Neuronal stem cell (in vitro differentiated cells): Measurements from ENCODE around the gene PRSS2. TPM values are rescaled to one million over a fixed set of nuclear protein-coding genes. Genes with fewer than 3 reads are reported as not detected.

Source experiments
- DNase-seq: peaks from one replicate; pipeline ENCODE4 v3.0.0-alpha.2; 2013; ENCODE audit warnings: low spot score
- H2AFZ ChIP-seq: one replicate; pipeline ENCODE4 v1.6.1; 2013; ENCODE audit warnings: mild to moderate bottlenecking, low read length, inconsistent platforms
- H2AK5ac ChIP-seq: 2 replicates; pipeline ENCODE4 v1.6.1; 2013; ENCODE audit warnings: low read depth, mild to moderate bottlenecking, inconsistent platforms, low read length, moderate library complexity, mixed read lengths
- H2BK120ac ChIP-seq: 2 replicates; pipeline ENCODE4 v1.6.1; 2013; ENCODE audit warnings: low read depth, mild to moderate bottlenecking, inconsistent platforms, low read length, moderate library complexity, mixed read lengths
- H2BK12ac ChIP-seq: one replicate; pipeline ENCODE4 v1.6.1; 2013; ENCODE audit warnings: low read length, inconsistent platforms
- H2BK15ac ChIP-seq: 2 replicates; pipeline ENCODE4 v1.6.1; 2013; ENCODE audit warnings: mild to moderate bottlenecking, low read length, inconsistent platforms, mixed read lengths
- H2BK5ac ChIP-seq: one replicate; pipeline ENCODE4 v1.6.1; 2013; ENCODE audit warnings: inconsistent platforms, mild to moderate bottlenecking, low read length, moderate library complexity
- H3K14ac ChIP-seq: one replicate; pipeline ENCODE4 v1.6.1; 2013; ENCODE audit warnings: low read length, inconsistent platforms
- H3K18ac ChIP-seq: 2 replicates; pipeline ENCODE4 v1.6.1; 2013; ENCODE audit warnings: low read length, inconsistent platforms
- H3K23ac ChIP-seq: 2 replicates; pipeline ENCODE4 v1.6.1; 2013; ENCODE audit warnings: low read depth, mild to moderate bottlenecking, mixed read lengths, low read length, inconsistent platforms; ENCODE audit not compliant: poor library complexity
- H3K27ac ChIP-seq: replicated peaks from 3 replicates; pipeline ENCODE4 v1.5.1; 2013; ENCODE audit warnings: low read length, inconsistent platforms
- H3K27me3 ChIP-seq, 3 experiments: 2 replicates each; pipeline ENCODE4 v1.6.1; 2013; ENCODE audit warnings: low read length in 3 of 3, mild to moderate bottlenecking in 2 of 3, inconsistent platforms in 1 of 3, low read depth in 1 of 3, mixed read lengths in 1 of 3, moderate library complexity in 1 of 3; ENCODE audit not compliant: control insufficient read depth in 3 of 3, insufficient read depth in 3 of 3
- H3K36me3 ChIP-seq, 2 donors: replicated peaks in 1 of 2; 2 replicates each; pipeline ENCODE4 v1.6.1; 2013; ENCODE audit warnings: low read length in 2 of 2; ENCODE audit not compliant: control insufficient read depth in 2 of 2, insufficient read depth in 2 of 2
- H3K4ac ChIP-seq: 2 replicates; pipeline ENCODE4 v1.6.1; 2013; ENCODE audit warnings: inconsistent platforms, mild to moderate bottlenecking, low read length, moderate library complexity
- H3K4me1 ChIP-seq, 2 donors: 1 replicate in 1 of 2; 2 replicates in 1 of 2; pipeline ENCODE4 v1.6.1; 2013; ENCODE audit warnings: low read length in 2 of 2, low read depth in 1 of 2; ENCODE audit not compliant: control insufficient read depth in 2 of 2, insufficient read depth in 1 of 2
- H3K4me2 ChIP-seq: one replicate; pipeline ENCODE4 v1.6.1; 2013; ENCODE audit warnings: mild to moderate bottlenecking, low read length, inconsistent platforms; ENCODE audit not compliant: insufficient read depth, poor library complexity, severe bottlenecking
- H3K4me3 ChIP-seq, 2 donors: 2 replicates each; pipeline ENCODE4 v1.5.1; 2013; ENCODE audit warnings: low read length in 2 of 2, mild to moderate bottlenecking in 2 of 2, inconsistent platforms in 1 of 2, moderate library complexity in 1 of 2
- H3K79me1 ChIP-seq: one replicate; pipeline ENCODE4 v1.6.1; 2013; ENCODE audit warnings: low read depth, mild to moderate bottlenecking, inconsistent platforms, low read length, moderate library complexity
- H3K9ac ChIP-seq: one replicate; pipeline ENCODE4 v1.6.1; 2013; ENCODE audit warnings: mild to moderate bottlenecking, low read depth, low read length, inconsistent platforms; ENCODE audit not compliant: poor library complexity
- H3K9me3 ChIP-seq, 2 donors: replicated peaks in 1 of 2; 2 replicates each; pipeline versions ENCODE3 to v1.6.1; 2013; ENCODE audit warnings: low read length in 2 of 2, mild to moderate bottlenecking in 2 of 2, inconsistent platforms in 1 of 2, low read depth in 1 of 2, mixed read lengths in 1 of 2, moderate library complexity in 1 of 2; ENCODE audit not compliant: control insufficient read depth in 2 of 2, insufficient read depth in 1 of 2
- H4K8ac ChIP-seq: one replicate; pipeline ENCODE4 v1.6.1; 2013; ENCODE audit warnings: low read depth, mild to moderate bottlenecking, inconsistent platforms, low read length, moderate library complexity
- H4K91ac ChIP-seq: one replicate; pipeline ENCODE4 v1.6.1; 2013; ENCODE audit warnings: low read length, low read depth, mild to moderate bottlenecking, inconsistent platforms; ENCODE audit not compliant: poor library complexity
- WGBS, 2 donors: extraction: QIAGEN DNeasy Blood & Tissue Kit; methylation state at CpG; one replicate each; pipeline ENCODE4 v1.1.7; 2013; ENCODE audit warnings: missing lambda C conversion rate in 2 of 2, mixed read lengths in 1 of 2; ENCODE audit not compliant: insufficient read length in 2 of 2, insufficient replicate concordance in 1 of 2; ENCODE audit errors: extremely low coverage in 2 of 2; 5-methylcytosine and 5-hydroxymethylcytosine counted together
- small RNA-seq: library from polyadenylated mRNA; stranded (forward); fragments of <200 nt; extraction: miRNeasy Mini kit (QIAGEN cat#:217004); gene quantifications from one replicate; pipeline ENCODE3, GENCODE V24; 2013; ENCODE audit not compliant: insufficient read depth

The PRSS2 gene

GRCh38 chr7:142817506-142817905, 46.7 kb downstream of the PRSS2 start:
- H3K18ac ChIP-seq, result no peak overlapping the region
- no CpG with 5 or more reads among the region's 2 CpGs for WGBS, 2 donors
- H3K9ac ChIP-seq, result no peak overlapping the region
- no peak overlapping the region for H2AK5ac ChIP-seq
- DNase-seq, result no peak
- H3K27me3 ChIP-seq, result no peaks in the 10 kb centered on the region
- H3K79me1 ChIP-seq, result no peaks in the 10 kb centered on the region
- H3K9me3 ChIP-seq, result no peaks in the 10 kb centered on the region
- H2BK120ac ChIP-seq, result no peak overlapping the region
- no peak overlapping the region for H2AFZ ChIP-seq
- H3K4ac ChIP-seq, result no peak overlapping the region
- H3K14ac ChIP-seq, result no peak overlapping the region
- H4K8ac ChIP-seq, result no peak overlapping the region
- H3K4me3 ChIP-seq, result no peak overlapping the region
- H3K36me3 ChIP-seq, result no peaks in the 10 kb centered on the region
- H3K27ac ChIP-seq, result no peak overlapping the region
- H3K4me2 ChIP-seq, result no peak overlapping the region
- H2BK5ac ChIP-seq, result no peak overlapping the region
- H4K91ac ChIP-seq, result no peak overlapping the region
- no peak overlapping the region for H2BK12ac ChIP-seq
- no peak overlapping the region for H3K23ac ChIP-seq
- H2BK15ac ChIP-seq, result no peak overlapping the region
- H3K4me1 ChIP-seq, result no peaks in the 10 kb centered on the region

DNA sequence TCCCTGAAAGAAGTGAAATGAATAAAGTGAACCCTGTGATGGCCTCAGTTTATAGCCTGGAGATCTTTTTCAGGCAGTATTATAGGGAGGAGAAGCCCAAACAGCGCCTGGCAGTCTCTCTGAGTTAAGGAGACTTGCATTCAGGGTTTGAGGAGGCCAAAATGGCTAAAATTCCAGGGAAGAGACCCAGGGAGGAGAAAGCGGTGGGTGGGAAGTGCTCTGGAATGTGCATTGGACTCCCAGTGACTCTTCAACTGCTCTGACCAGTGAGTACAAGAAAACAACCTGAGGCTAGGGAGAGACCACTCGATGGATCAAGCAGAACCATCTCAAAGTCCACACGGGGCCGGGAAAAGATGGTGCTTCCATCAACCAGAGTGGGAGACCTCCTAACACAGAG, 48.8 kb downstream of the PRSS2 start:
- H3K4me3 ChIP-seq, result no peak overlapping the region
- H3K14ac ChIP-seq, result no peak overlapping the region
- H3K23ac ChIP-seq, result no peak overlapping the region
- H3K27ac ChIP-seq, result no peak overlapping the region
- no peak overlapping the region for H2BK120ac ChIP-seq
- no CpG with 5 or more reads among the region's 5 CpGs for WGBS, 2 donors
- H4K8ac ChIP-seq, result no peak overlapping the region
- H3K9ac ChIP-seq, result no peak overlapping the region
- no peak overlapping the region for H4K91ac ChIP-seq
- H2BK5ac ChIP-seq, result no peak overlapping the region
- no peak overlapping the region for H3K4ac ChIP-seq
- no peak overlapping the region for H2AFZ ChIP-seq
- no peak overlapping the region for H3K18ac ChIP-seq
- no peak for DNase-seq
- H3K4me1 ChIP-seq, result no peaks in the 10 kb centered on the region
- H3K9me3 ChIP-seq, result no peaks in the 10 kb centered on the region
- H2BK15ac ChIP-seq, result no peak overlapping the region
- H3K36me3 ChIP-seq, result no peaks in the 10 kb centered on the region
- no peak overlapping the region for H3K4me2 ChIP-seq
- H3K27me3 ChIP-seq, result no peaks in the 10 kb centered on the region
- no peak overlapping the region for H2BK12ac ChIP-seq
- no peaks in the 10 kb centered on the region for H3K79me1 ChIP-seq
- H2AK5ac ChIP-seq, result no peak overlapping the region

- Histone ChIP-seq H2AK5ac (no peak overlapping the region), H3K14ac (no peak overlapping the region), H2BK12ac (no peak overlapping the region), H3K4me2 (no peak overlapping the region), H3K27ac (no peak overlapping the region), H3K4ac (no peak overlapping the region), H3K36me3 (no peaks in the 10 kb centered on the region), H3K18ac (no peak overlapping the region), H4K8ac (no peak overlapping the region), H4K91ac (no peak overlapping the region), H3K79me1 (no peaks in the 10 kb centered on the region), H2BK15ac (no peak overlapping the region), H3K9me3 (no peaks in the 10 kb centered on the region), H3K4me1 (no peaks in the 10 kb centered on the region), H3K4me3 (no peak overlapping the region), H3K9ac (no peak overlapping the region), H2BK120ac (no peak overlapping the region), H3K27me3 (no peaks in the 10 kb centered on the region), H2AFZ (no peak overlapping the region), H3K23ac (no peak overlapping the region), H2BK5ac (no peak overlapping the region)
- WGBS, 2 donors, result no CpG with 5 or more reads among the region's 1 CpG
- DNase-seq, result no peak
These were observed 51.9 kb downstream of the PRSS2 start for GRCh38 chr7:142822714-142823113.

Small RNAs within 50 kb of the gene (small RNA-seq; reads per million reads assigned to genes)
- gene TRBD1 (not detected), gene TRBJ1-1 (not detected), gene TRBJ1-2 (not detected), gene TRBJ1-3 (not detected), gene TRBJ1-4 (not detected), gene TRBJ1-5 (not detected), gene TRBJ1-6 (not detected), gene TRBJ2-1 (not detected), gene TRBJ2-2 (not detected), gene TRBJ2-2P (not detected), gene TRBJ2-3 (not detected), gene TRBJ2-4 (not detected), gene TRBJ2-5 (not detected), gene TRBJ2-6 (not detected), gene TRBJ2-7 (not detected)
